Right lobe of liver (tissue), 4 donors: ENCODE measurements around the gene PIAS1.

Experiments used
- POLR2A ChIP-seq: fragments of 450-650 bp; IDR thresholded peaks from one replicate; pipeline ENCODE4 v1.6.1; 2017; ENCODE audit warnings: antibody characterized with exemption, mild to moderate bottlenecking
- TF ChIP-seq, protein P1 (sequence below), 4 donors: fragments of 200-600 bp in 3 of 4; fragments of 450-650 bp in 1 of 4; IDR thresholded peaks; one replicate each; pipeline versions ENCODE4 v1.5.1 to v1.8.0; 2016 to 2022; ENCODE audit warnings: antibody characterized with exemption in 4 of 4, mild to moderate bottlenecking in 2 of 4
- donor health status: DM: no; HTN: no; CAD: no.
- donor health status: DM: no; HTN: no; CAD: no.
- donor health status: DM: no; HTN: yes; CAD: no.

DNA sequence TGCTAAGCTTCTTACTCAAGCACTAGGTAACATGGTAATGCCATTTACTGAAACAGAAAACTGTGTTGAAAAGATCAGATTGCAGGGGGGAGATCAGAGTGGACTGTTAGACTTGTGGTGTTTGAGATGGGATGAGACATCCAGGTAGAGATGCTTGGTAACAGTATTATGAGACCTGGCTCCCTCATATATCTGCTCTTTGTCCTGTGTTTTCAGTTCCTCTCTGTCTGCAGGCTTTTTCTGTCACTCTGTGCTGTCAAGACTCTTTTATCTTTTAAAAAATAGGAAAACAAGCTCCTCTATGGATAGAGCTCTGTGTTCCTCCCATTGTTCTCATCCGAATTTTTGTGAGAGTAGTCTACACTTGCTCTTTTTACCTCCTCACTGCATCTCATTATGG, 103.0 kb downstream of the PIAS1 start:
- TF ChIP-seq, protein P1, sequence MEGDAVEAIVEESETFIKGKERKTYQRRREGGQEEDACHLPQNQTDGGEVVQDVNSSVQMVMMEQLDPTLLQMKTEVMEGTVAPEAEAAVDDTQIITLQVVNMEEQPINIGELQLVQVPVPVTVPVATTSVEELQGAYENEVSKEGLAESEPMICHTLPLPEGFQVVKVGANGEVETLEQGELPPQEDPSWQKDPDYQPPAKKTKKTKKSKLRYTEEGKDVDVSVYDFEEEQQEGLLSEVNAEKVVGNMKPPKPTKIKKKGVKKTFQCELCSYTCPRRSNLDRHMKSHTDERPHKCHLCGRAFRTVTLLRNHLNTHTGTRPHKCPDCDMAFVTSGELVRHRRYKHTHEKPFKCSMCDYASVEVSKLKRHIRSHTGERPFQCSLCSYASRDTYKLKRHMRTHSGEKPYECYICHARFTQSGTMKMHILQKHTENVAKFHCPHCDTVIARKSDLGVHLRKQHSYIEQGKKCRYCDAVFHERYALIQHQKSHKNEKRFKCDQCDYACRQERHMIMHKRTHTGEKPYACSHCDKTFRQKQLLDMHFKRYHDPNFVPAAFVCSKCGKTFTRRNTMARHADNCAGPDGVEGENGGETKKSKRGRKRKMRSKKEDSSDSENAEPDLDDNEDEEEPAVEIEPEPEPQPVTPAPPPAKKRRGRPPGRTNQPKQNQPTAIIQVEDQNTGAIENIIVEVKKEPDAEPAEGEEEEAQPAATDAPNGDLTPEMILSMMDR (IDR thresholded peaks at IDR 0.05), result no peak
- no peak for TF ChIP-seq POLR2A
